Central memory CD4-positive, alpha-beta T cell (primary cell): ENCODE results near the gene PLEKHM2.

Experiments used
- DNase-seq: peaks from one replicate; pipeline ENCODE4 v3.0.0; 2022

Gene PLEKHM2

GRCh38 chr1:15740924-15741850 is 57.1 kb downstream of the PLEKHM2 start:
- peak; percentile 49 for DNase-seq

DNA sequence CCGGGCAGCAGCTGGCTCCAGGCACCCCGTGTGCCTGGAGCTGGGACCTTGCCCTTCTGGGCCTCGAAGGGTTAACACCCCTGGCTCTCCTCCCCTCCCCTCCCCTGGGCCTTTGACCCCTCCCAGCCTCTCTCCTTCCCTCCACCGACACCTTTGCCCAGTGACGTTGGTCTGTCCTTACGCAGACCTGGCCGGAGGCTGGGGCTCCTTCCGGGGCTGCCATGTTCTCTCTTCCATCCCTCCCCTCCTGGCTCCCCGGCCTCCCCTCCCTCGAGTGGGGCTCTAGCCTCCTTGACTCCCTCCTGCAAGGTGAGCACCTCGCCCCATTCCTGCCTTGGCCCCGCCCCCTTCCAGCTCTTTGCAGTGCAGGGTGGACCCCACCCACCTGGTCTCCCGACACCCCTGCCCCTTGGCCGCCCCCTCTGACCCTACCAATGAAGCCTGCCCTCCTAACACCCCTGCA is 58.2 kb downstream of the PLEKHM2 start, which contains the start of gene TMEM82:
TSS of gene TMEM82 (plus strand) at position 161 of the 463 bp plus-strand sequence. CDS start at position 222, 61 bp downstream.
- DNase-seq = no peak

DNA sequence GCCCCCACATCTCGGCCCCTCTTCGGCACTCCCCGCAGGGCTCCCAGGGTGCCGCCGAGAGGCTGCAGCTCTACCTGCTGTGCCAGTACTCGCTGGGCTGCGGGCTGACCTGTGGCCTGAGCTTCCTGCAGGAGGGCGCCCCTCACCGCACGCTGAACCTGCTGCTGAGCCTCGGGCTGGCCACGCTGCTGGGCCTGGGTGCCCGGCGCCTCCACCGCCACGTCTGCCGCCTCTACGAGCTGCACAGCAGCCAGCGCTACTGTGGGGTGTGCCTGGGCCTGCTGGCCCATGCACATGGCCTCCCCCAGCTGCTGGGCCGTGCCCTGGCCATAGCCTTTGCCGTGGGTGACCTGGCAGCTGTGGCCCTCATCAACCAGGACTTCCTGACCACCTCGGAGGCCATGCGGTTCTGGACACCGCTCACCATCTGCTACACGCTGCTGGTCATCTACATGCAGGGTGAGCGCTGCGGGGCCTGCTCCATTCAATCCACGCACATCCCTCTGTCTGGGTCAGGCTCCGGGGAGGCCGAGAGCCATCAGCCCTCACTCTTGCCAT is 60.1 kb downstream of the PLEKHM2 start:
- no peak for DNase-seq

GRCh38 chr1:15747378-15747777 is 63.3 kb downstream of the PLEKHM2 start:
- no peak for DNase-seq

- DNase-seq = no peak
Measured at GRCh38 chr1:15748264-15748663, 64.1 kb downstream of the PLEKHM2 start.

GRCh38 chr1:15748690-15749398 is 64.7 kb downstream of the PLEKHM2 start:
- DNase-seq = no peak

DNA sequence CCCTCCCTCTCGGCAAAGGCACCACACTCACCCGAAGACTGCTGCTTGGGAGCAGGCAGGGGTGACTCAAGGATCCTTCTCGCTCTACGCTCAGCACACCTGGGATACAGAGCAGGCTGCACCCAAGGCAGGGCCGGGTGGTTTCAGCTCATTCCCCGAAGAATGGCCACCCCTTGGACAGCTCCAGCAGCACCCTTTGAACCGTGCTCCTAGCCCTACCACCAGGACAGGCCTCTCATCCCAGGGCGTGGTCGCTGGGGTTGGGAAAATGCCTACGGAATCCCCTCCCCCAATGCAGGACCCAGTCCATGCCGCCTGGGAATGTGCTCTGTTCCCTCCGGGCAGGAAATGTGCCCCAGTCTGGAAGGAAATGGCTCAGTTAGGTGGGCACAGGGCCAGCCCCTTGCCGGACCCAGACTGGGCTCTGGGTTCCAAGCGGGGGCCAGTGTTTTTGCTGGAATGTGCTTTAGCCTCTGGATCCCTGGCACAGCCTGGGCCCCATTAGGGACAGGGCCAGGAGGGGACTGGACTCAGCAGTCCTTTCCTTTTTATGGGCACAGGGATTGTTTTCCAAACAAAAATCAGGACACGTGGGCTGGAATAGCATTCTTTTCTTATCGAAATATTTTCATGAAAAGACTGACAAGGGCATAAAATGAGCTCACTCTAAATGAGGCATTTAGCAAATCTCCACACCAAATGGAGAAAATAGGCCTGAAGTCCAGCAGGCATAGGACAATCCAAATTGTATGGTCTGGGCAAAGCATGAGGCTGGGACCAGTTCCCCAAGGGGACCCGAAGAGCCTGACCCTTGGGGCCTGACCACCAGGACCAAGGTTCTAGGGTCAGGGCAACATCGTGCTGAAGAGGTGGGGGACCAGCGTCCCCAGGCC is 65.5 kb downstream of the PLEKHM2 start:
- DNase-seq = no peak

- DNase-seq = no peak
Measured at GRCh38 chr1:15750924-15751323, 66.8 kb downstream of the PLEKHM2 start.

DNA sequence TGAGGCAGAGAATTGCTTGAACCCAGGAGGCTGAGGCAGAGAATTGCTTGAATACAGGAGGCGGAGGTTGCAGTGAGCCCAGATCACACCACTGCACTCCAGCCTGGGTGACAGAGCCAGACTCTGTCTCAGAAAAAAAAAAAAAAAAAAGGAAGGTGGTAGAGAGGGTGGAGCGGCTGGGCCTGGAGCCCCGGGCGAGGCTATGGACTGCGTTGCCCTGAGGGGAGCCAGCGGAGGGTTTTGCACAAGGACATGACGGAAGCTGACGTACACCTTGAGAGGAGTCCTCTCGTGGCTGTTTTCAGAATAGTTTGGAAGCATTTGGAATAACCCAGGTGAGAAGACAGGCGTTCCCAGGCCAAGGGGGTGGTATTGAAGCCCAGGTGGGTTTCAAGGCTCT is 67.6 kb downstream of the PLEKHM2 start:
- DNase-seq = no peak

- no peak for DNase-seq
Measured at GRCh38 chr1:15753776-15754175, 69.7 kb downstream of the PLEKHM2 start.

GRCh38 chr1:15755021-15755645 is 71.0 kb downstream of the PLEKHM2 start:
- DNase-seq = no peak

- DNase-seq = no peak
Measured at GRCh38 chr1:15755646-15756040, 71.5 kb downstream of the PLEKHM2 start.

GRCh38 chr1:15756143-15757015 is 72.3 kb downstream of the PLEKHM2 start:
- no peak for DNase-seq

DNA sequence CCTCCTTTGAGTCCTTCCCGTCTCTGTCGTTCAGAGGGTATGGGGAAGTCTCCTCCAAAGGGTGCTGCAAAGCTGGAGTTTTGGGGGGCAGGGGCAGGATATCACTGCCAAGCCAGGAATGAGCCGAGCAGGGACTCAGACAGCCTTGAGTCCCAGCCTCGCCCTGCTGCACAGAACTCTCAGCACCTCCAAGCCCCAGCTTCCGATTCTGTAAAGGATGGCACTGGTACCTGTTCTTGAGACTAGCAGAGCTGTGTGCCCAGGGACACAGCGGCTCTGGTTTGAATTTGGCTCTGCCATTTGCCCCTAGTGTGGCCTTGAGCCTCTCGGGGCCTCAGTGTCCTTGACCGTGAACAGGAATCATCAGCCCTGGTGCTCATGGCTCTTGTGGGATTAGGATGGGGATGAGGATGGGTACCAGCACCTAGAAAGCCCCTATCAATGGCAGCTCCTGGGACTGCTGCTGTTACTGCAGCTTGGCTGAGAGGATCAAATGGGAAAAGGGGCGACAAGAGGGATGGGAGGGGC is 73.0 kb downstream of the PLEKHM2 start:
- no peak for DNase-seq

DNA sequence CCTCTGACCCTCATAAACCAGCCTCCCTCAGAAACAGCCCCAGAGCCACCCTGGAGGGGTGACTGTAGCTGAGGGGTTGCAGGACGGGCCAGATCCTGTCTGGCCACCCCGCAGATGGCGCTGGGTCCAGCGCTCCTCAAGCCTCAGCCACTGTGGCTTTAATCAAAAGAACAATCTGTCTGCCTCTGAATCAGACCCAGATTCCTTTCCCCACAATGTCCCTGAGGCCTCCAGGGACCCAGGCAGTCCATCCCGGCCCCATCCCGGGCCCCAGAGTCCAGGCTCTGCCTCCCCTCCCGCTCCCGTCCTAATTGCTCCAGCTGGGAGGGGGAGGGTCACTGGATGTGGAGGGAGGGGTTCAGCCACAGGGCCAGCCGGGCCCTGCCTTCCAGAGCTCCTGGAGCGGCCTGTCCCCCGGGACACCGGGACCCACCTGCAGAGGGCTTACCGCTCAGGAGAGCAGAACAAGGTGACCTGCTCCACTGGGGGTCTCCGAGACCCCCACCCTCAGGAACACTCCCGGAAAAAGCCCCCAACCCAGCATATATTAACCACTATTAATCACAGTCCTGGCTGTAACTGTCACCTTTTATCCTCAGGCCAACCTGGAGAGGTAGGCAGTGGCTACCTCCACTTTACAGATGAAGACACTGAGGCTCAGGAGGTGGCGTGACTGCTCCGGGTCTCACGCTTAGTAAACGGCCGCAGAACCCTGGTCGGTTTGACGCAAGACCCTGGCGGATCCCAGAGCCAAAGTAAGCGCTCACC is 73.6 kb downstream of the PLEKHM2 start:
- DNase-seq = no peak

- no peak for DNase-seq
Measured at GRCh38 chr1:15758343-15758931, 74.3 kb downstream of the PLEKHM2 start, which contains the start of gene FBLIM1. FBLIM1 (plus strand) TSS chr1:15758795; CDS start chr1:15764984, 6,189 bp downstream.

GRCh38 chr1:15758953-15759661 is 75.0 kb downstream of the PLEKHM2 start:
- DNase-seq = no peak

DNA sequence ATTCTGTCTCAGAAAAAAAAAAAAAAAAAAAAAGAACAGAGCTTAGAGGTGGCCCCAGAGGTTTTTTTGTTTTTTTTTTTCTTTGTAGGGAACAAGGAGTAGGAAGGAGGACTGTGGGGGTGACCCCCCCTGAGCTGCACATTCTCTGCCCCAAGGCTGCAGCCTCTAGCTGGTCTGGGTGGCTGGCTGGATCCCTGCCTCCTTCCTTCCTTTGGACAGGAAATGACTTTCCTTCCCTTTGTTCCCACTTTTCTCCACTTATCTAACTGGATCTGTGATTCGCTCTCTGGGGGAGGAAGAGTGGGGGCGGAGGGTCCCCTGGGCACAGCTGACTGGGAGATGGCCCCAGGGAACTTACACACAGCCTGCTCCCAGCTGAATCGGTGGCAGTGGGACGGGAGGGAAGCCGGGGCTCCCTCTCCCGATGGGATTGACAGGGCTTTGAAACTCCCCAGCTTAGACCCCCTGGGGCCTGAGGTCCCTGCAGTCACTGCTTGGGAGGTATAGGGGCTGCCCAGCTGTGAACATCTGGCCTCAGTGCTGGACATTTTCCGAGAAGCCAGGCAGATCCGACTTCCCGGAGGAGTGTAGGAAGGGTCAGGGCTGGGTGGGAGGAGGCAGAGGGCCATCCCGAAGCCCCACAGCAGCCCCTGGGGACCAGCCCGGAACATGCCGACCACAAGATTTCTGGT is 76.5 kb downstream of the PLEKHM2 start:
- DNase-seq = no peak
